Measurements from ENCODE around the gene MYO3A.

DNA sequence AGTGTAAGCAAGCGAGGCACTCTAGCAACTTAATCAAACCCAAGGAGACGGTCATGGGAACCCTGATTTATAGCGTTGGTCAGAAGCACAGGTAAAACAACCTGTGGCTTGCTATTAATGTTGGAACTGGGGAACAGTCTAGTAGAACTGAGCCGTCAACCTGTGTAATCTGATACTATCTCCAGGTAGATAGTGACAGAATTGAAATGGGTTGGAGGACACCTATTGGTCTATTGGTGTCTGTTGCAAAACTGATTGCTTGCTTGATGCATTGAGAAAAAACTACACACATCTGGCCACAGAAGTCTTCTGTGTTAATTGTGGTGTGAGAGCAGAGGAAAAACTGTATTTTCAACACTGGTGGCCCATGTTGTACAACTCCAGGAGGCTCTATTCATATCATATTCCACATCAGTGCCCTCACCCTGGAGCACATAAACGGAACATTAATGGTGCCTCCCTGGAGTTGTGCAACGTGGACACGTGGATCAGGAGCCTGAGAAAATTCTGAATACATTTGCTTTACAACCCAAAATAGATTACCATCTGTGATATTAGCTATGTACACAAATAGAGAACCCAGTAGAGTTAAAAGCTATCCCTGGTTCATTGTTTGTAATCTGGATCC lies 112.2 kb downstream of the MYO3A start:
- no peak for TF ChIP-seq EZH2 (IDR thresholded peaks at IDR 0.05)
- no peak for TF ChIP-seq CTCF (IDR thresholded peaks at IDR 0.05 in 2 of 3, conservative IDR thresholded peaks at IDR 0.05 in 1 of 3; ENCODE audit: borderline replicate concordance in 1 of 3, insufficient read depth in 1 of 3, low read depth in 2 of 3, low read length in 2 of 3)

All from HCT116 (cell line).